ENCODE measurements around the gene GAB3.
"Not testable (repeated sequence)": the region's sequence is repeated elsewhere in the genome, so short reads cannot be mapped to it uniquely, and the experiment has no call there.

GAB3 gene

GRCh38 chrX:154720067-154720466 is 30.8 kb downstream of the GAB3 start:
- no peak for DNase-seq (ENCODE audit: low spot score)

- DNase-seq (ENCODE audit: low spot score), result no peak
Measured at GRCh38 chrX:154719132-154719675, 31.7 kb downstream of the GAB3 start.

- DNase-seq (ENCODE audit: low spot score), result no peak
Measured at GRCh38 chrX:154718616-154719015, 32.3 kb downstream of the GAB3 start.

GRCh38 chrX:154717824-154718223 is 33.1 kb downstream of the GAB3 start:
- peak; percentile 9 for DNase-seq (ENCODE audit: low spot score)

- no peak for DNase-seq (ENCODE audit: low spot score)
Measured at GRCh38 chrX:154715825-154716224, 35.1 kb downstream of the GAB3 start.

GRCh38 chrX:154714925-154715324 is 36.0 kb downstream of the GAB3 start:
- DNase-seq (ENCODE audit: low spot score), result peak; percentile 40

GRCh38 chrX:154712781-154713740 is 37.8 kb downstream of the GAB3 start:
- no peak for DNase-seq (ENCODE audit: low spot score)

- DNase-seq (ENCODE audit: low spot score), result no peak
Measured at GRCh38 chrX:154711264-154711663, 39.6 kb downstream of the GAB3 start.

- no peak for DNase-seq (ENCODE audit: low spot score)
Measured at GRCh38 chrX:154710309-154710708, 40.6 kb downstream of the GAB3 start.

GRCh38 chrX:154698630-154699248 is 52.1 kb downstream of the GAB3 start:
- DNase-seq (ENCODE audit: low spot score), result no peak

- DNase-seq (ENCODE audit: low spot score), result no peak
Measured at GRCh38 chrX:154696676-154697045, 54.2 kb downstream of the GAB3 start.

- no peak for DNase-seq (ENCODE audit: low spot score)
Measured at GRCh38 chrX:154695911-154696675, 54.8 kb downstream of the GAB3 start.

- DNase-seq (ENCODE audit: low spot score), result no peak
Measured at GRCh38 chrX:154693394-154693793, 57.5 kb downstream of the GAB3 start.

- not testable (repeated sequence) for DNase-seq (ENCODE audit: low spot score)
Measured at GRCh38 chrX:154690438-154690837, 60.4 kb downstream of the GAB3 start.

- not testable (repeated sequence) for DNase-seq (ENCODE audit: low spot score)
Measured at GRCh38 chrX:154672084-154672483, 78.8 kb downstream of the GAB3 start.

GRCh38 chrX:154670848-154671247 is 80.0 kb downstream of the GAB3 start:
- not testable (repeated sequence) for DNase-seq (ENCODE audit: low spot score)

- DNase-seq (ENCODE audit: low spot score), result no peak
Measured at GRCh38 chrX:154661899-154662298, 89.0 kb downstream of the GAB3 start.

GRCh38 chrX:154661170-154661569 is 89.7 kb downstream of the GAB3 start:
- DNase-seq (ENCODE audit: low spot score), result no peak

- no peak for DNase-seq (ENCODE audit: low spot score)
Measured at GRCh38 chrX:154660541-154660940, 90.3 kb downstream of the GAB3 start.

- DNase-seq (ENCODE audit: low spot score), result no peak
Measured at GRCh38 chrX:154658957-154659356, 91.9 kb downstream of the GAB3 start.

- DNase-seq (ENCODE audit: low spot score), result no peak
Measured at GRCh38 chrX:154658187-154658586, 92.7 kb downstream of the GAB3 start.
